NCI-H128 (cell line): Measurements from ENCODE around the gene POU2F3.
A peak's percentile ranks its signal among the peaks of the same experiment; 100 is the strongest.

ENCODE experiments used
- DNase-seq: peaks from one replicate; lab custom pipeline; 2025; ENCODE audit not compliant: unreplicated experiment; lab: John Stamatoyannopoulos, UW

Gene POU2F3

DNA sequence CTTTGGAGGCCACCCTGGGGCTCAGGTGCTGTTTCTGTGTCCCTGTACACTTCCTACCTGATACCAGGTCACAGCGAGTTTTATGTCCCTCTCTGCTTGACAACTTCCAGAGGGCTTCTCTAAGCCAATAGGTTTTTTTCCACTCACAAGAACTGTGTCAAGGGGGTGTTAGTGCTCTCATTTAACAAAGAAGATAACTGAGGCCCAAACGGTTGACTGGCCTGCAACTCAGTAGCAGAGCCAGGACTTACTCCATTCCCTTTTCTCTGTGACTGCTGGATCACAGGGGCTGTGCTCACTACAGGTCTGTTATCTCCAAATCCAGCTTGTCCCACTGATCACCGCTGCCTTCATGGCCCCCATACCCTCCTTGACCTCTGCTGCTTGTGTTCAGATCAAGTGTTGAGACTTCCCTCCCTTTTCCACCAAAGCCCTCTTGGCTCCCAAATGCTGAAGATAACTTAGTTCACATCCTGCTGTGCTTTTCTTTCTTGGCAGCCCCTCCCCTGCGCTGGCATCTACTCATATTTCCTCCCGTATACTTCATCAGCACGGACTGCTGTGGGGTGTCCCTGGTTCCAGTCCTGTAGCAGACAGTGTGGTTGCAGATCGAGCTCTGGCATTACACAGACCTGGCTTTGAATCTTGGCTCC, 41.3 kb downstream of the POU2F3 start:
- peak; percentile 12 for DNase-seq

DNA sequence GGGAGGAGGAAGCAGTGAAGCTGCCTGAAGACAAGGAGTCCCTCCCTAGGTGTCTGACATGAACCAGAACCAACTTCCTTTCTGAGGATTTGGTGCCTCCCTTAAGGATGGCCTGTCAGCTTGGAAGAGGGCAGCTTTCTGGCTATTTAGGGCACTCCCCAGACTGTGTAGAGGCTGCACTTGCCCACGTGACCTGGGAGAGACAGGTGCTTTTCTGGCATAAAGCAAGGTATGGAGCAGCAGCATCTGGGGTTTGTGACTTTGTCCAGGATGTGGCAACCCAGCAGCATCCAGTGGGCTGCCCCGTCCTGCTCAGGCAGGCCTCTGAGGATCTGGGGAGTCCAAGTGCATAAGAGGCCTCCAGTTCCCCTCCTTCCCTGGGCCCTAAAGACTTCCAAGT, 43.2 kb downstream of the POU2F3 start:
- DNase-seq = no peak

DNA sequence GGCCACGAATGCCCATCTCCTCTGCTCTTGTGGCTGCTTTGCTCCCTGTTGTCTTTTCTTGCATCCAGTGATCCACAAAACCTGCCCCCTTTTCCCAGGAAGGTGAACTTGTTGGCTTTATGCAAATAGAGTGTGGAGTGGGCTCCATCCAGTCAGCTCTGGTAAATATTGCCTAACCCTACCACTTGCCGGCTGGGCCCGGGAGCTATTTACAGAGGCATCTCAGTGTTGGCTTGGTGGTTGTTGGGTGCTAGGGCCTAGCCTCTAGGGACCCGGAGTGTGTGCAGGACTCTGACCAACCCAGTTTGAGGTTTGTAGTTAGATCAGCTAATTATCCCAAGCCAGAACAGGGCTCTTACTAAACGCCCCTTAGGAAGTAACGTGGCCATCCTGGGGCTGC, 44.3 kb downstream of the POU2F3 start:
- DNase-seq = no peak

DNA sequence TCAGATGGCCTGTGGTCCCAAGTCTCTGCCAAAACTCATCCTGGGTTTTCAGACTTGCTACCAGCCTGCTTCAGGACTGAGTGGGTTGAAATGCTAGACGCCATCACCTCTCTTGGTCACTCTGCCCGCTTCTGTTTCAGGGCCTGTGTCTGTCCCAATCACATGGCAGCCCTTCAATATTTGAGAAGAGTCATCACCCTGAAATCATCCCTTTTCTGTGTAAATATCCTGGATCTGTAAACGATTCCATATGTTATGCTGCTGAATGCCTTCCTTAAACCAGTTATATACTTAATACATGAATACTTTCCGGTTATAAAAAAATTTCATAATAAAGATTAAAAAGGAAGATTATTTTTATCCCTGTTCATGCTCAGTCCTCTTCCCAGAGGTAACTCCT, 45.3 kb downstream of the POU2F3 start:
- DNase-seq = no peak

DNA sequence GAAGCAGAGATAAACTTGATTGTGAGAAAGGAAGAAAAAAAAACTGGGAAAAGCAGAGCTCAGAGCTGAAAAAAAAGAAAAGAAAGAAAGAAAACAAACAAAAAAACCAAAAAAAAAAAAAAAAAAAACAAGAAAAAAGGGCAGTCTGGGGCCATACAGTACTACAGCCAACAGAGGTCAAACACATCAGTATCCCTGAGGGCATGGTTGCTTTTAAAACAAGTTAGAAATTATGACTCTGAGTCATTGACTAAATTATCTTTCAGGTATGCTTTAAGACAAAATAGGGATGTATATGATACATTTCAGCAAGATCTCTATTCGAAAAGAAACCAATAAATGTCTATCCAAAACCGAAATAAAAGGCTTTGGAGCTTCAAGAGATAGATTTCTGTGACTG, 48.1 kb downstream of the POU2F3 start:
- DNase-seq = no peak

DNA sequence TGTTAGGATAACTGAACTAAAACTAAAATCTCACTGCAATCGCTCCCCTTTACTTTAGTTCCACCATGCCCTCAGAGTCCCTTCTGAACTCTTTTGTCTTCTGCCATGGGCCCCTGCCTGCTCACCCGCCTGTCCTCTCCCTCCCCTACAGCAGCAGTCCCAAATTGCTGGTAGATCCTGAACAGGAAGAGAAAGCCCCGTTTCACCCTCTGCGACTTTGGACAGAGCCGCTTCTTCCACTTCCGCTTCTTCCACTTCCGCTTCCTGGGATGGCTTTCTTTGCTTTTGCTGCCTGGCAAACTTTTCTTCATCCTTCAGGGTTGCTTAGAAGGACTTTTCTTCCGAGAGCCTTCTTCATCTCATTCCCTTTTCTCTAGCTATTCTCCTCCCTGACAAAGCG, 49.5 kb downstream of the POU2F3 start:
- DNase-seq = no peak

DNA sequence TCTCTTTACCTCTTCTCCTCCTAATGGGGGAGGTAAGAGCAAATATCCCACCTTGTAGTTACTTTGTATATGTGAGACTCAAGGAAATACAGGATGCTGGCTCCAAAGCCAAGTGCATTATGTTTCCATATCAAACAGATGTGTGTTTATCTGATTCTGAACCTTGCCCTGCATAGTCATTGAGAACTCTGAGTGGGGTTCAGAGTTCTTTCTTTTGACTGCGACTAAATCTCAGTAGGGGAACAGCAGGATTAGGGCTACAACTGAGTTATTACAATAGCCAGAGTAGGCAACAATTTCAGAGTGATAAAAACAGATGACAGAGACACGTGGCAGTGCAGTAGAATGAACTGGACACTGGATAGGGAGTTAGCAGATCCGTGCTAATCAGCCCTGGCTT, 51.0 kb downstream of the POU2F3 start:
- DNase-seq = no peak

DNA sequence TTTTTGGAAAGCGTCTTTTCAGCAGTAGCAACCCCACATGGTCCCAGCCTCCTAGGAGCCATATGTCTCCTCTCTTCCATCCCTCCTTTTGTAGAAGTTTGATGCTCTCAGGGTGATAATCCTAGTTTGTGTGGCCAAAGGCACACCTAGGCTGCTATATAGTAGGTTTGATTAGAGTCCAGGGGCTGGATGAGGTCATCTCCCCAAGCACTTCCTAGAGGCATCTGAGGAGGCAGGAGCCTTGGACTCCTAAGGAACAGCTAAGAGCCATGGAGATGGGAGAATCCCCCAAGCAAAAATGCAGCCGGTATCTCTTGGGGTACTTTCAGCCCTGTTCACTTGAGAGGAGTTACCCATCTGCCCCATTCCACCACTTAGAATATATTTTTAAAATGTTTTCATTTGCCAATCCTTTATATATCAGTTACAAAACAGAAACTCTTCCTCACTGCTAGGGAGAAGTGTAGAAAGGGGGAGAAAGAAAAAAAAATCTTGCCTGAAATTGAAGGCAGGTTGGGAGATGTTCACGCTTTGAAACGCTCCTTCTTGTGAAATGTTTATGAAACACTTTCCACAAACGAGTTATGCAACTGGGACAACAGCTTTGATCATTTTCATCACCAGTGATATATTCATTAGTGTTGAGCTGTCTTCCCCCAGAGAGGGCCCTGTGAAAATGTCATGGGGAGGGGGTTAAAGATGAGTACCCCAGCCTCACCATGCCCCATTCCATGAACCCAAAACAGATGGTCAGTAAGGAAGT, 53.3 kb downstream of the POU2F3 start:
- DNase-seq = no peak

DNA sequence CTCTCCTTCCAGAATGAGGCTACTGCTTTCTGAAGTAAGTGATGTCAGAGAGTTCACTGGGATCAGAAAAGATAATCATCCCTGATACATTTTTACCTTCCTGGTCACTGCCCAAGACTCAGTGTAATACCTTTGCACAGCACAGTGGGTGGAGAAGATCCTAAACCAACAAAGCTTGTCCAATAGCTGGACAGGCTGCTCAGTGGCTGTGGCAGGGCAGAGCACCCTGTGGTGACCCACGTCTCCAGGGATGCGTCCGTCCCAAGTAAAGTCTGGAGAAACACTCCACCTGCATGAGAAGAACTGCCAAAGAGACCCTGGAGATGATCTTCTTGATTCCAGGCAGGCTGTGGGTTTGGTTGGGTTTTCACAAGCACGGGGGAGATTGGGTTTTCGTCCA, 54.2 kb downstream of the POU2F3 start:
- no peak for DNase-seq

DNA sequence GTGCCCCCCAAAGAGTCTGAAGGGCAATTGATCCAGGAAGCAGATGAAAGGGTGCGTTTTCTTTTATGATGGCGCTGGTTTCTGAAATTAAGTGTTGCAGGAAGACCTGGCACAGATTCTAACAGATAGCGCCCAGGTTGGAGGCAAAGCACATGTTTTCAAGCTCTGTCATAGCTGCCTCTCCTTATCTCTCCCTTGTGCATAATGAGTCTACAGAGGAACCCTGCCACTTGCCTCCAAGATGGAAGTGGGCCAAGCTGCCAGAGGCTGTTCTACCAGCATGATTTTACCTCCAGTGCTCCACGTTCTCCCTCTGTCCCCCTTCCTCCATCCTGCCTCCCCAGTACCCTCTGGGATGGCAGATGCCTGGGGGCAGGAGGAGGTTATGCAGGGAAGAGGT, 55.2 kb downstream of the POU2F3 start:
- DNase-seq = no peak

DNA sequence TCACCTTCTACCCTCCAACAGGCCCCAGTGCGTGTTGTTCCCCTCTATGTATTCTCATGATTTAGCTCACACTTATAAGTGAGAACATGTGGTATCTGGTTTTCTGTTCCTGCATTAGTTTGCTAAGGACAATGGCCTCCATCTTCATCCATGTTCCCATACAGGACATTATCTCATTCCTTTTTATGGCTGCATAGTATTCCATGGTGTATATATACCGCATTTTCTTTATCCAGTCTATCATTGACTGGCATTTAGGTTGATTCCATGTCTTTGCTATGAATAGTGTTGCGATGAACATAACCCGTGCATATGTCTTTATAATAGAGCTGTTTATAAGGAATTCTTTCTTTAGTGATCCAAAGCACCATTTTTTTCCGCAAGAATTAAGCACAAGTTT, 56.6 kb downstream of the POU2F3 start:
- no peak for DNase-seq

DNA sequence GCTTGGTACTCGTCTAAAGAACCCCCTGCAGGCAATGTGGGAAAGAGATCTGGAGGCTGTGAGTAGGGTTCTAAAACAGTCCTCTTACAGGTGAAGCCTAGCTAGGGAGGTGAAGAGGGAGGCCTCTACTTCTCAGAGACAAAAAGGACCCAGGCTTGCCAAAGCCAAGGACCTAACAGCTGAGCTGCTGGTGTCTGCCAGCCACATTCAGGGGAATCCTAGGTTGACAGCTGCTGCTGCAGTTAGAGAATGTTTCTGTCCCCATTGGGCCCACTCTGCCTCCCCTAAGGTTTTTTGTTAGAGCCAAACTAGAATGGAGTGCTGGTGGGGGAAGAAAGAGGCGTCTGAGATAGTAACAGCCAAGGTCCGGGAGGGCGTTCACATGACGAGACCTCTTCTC, 58.5 kb downstream of the POU2F3 start:
- DNase-seq = no peak

DNA sequence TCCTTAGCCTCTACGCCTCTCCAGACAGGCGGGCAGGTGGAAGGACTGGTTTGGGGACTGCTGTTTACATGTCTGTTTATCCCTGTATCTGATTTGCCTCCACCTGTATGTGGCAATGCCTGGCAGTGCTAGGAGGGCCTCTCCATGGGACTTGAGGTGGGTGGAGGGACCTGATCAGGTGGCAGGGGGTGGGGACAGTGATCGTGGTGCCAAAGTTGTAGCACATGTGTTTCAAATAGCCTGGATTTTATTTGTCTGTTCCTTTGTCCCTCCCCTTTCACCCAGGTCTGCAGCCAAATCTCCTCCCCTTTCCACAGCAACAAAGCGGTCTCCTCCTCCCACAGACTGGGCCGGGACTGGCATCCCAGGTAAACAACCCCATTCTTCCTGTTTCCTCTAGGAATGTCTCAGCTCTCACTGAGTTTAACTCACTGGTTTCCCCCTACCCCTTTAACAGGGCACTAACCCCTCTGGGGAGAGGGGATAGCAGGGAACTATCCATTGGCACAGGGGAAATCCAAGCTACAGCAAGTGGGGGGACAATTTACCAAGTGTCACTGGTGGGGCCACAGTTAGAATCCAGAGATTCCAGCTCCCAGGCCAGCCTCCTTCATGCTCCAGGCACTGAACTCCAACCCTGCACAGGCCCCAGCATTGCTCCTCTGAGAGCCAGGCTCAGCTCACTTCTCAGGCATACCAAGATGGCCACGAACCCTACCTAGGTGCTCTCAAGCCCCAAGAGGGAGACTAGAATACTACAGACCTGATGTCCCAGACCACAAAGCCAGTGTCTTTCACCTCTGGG, 62.3 kb downstream of the POU2F3 start:
- no peak for DNase-seq

DNA sequence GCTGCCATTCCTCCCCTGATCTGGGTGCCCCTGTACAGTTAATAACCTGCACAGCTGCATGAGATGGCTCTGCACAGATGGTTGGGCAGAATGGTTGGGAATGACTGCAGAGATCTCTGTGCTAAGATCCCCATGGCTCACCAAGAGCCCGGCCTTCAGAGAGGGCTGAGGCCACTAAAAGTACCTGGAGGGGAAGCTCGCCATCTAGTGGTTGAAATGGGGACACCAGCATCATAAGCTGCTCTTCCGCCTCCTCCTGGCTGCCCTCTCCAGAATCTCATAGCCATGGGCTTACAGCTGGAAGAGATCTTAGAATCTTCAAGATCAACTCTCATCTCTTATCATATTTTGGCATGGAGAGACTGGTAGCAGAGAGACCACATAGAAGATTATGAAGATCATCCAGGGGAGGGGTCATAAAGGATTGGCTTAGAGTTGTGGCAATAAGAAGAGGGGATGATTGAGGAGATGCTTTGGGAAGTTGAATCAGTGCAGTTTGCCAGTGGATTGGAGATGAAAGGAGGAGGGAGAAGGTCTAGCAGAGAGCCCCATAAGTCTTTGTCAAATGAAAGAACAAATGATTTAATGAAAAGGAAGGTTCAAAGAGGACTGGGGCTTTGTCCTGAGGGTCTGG, 63.2 kb downstream of the POU2F3 start:
- peak; percentile 12 for DNase-seq

DNA sequence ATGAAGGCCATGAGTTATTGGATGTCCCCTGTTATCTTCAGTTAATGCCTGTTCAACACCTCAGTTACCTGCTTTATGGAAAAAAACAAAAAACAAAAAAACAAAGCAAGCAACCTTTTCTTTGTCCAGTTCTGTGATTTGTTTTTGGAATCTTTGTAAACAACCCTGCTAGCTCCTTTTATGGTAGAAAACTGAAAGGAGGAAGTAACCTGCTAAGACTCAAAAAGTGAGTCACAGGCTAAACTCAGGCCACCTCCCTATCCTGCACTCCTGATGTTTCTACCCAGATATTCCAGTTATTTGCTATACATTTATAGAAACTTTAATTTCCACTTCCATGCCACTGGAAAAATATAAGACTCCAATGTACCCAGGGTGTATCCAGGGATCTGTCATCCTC, 64.6 kb downstream of the POU2F3 start:
- no peak for DNase-seq

DNA sequence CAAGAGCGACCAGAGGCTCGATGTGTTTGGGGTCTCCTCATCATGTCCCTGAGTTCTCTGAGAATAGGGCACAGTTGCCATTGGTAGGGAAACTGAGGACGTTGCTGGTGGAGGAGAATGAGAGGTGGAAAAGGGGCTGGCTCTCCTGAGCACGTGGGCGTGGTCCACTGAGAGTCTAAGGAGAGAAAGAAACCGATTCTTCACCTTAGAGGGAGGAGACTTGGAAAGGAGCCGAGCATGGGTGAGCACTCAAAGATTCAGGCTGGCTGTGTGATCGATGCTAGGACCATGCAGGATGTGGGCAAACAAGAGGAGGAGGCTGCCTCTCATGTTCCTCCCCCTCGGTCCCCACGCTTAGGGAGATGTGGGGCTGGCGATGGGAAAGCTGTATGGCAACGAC, 65.3 kb downstream of the POU2F3 start:
- no peak for DNase-seq

DNA sequence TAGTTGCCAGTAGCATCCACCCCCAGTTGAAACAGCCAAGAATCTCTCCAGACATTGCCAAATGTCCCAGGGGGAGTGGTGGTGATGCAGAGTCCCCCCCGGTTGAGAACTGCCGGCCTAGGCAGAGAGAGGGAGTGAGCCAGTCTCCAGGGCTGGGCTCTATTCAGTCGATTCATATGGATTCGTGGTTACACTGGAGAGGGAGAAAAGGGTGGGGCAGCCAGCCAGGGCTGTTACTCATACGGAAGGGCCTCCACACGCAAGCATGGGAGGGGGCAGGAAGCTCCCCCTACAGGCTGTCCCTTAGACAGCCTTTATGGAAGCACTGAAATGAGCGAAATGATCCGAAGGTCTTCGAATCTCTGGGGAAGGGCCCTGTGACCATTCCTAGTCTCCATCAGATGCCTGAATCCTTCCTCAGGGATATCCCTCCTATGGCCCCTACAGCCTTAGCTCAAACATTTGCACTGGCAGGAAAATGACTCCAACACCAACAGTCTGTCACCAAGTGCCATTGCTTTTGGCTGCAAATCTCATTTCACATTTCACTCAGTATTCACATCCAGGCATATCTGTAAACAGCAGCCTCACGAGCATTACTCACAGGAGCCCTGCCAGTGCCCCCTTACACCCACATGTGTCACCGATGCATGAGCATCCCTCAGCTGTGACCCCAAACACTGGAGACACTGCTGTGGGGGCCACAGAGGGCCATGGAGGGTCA, 66.7 kb downstream of the POU2F3 start:
- no peak for DNase-seq

DNA sequence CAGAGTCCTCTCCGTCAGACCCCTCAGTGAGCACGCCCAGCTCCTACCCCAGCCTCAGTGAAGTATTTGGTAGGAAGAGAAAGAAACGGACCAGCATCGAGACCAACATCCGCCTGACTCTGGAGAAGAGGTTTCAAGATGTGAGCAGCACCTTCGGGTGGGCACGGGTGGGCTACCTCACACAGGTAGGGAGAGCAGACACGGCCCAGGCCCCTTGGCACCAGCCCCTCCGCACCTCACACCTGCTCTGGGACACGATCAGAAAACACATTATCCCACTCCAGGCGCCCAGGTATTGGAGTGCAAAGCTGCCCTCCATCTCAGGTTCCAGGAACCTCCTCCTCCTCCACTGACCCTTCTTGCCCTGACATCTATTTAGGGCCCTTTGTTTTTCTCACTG, 67.5 kb downstream of the POU2F3 start:
- no peak for DNase-seq

DNA sequence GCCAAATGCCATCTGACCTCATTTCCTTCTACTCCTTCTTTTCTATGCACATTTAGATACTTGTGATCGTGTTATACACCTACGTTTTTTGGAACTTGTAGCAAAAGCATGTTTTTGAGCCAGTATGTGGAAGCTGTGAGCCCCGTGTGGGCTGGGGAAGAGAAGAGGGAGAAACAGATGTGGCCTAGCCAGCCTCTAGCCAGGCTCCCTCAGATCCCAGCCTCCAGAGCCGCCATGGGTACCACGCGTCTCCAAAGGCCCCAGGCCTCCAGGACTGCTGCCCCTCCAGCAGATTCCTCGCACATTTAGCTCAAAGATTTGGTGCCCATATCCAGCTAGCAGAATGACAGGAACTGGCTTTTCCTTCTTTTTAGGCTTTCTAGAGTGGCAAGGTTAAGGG, 68.1 kb downstream of the POU2F3 start:
- DNase-seq = no peak

DNA sequence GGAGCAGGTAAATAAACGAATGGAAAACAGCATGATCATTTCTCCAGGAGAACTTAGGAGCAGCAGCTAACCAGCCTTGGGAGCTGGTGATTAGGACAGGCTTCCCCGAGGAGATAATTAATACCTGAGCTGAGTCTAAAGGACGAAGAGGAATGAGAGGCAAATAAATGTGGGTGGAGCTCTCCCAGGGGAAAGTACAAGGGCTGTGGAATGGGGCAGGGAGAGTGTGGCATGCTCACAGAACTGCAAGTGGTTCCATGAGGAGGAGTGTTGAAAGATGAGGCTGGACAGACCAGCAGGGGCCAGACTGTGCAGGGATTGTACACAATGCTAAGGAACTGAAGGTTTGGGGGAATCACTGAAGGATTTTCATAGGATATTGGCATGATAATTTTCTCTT, 70.9 kb downstream of the POU2F3 start:
- no peak for DNase-seq

DNA sequence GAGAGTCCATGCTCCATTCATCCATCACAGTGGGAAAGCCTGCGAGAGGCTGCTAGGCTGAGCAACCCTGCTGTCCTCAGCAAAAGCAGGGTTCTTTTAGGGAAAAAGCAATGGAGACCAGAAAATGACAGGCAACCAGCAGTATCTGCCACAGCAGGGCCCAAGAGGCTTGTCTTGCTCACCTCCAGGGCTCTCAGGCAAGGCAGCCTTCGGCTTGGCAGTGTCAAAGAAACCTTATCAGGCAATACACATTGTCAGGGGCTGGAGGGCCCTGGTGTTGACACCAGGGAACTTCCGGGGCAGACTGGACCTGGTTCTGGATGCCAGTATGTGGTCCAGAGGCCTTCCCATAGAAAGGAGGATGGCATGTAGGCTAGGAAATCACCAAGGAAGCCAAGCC, 74.9 kb downstream of the POU2F3 start:
- no peak for DNase-seq
